GM12874 (cell line): ENCODE results near the gene CFAP90.

Source experiments
- TF ChIP-seq, protein P1 (sequence below): IDR thresholded peaks from 2 replicates; pipeline ENCODE4 v1.5.1; 2011; ENCODE audit warnings: low read depth, mild to moderate bottlenecking, control low read depth, low read length, moderate library complexity; ENCODE audit not compliant: insufficient read depth

The CFAP90 gene

DNA sequence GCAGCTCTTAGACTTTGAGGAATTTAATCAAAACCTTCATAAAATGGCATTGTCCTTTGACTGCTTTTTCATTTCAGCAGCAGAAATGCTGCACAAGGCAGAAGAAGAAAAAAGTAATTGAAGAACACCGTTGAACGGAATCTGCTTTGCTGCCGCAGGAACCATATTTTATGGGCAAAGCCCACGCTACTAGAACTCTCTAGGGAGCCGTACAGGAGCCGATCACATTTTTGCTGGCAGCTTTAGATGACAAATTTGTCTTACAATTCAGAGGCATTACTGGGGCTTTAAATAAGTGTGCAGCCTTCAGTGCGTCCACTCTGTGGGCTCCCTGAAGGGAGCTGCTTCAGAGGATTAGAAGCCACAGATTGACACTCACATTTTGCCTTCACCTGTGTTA, 5.4 kb downstream of the CFAP90 start:
- TF ChIP-seq, protein P1, sequence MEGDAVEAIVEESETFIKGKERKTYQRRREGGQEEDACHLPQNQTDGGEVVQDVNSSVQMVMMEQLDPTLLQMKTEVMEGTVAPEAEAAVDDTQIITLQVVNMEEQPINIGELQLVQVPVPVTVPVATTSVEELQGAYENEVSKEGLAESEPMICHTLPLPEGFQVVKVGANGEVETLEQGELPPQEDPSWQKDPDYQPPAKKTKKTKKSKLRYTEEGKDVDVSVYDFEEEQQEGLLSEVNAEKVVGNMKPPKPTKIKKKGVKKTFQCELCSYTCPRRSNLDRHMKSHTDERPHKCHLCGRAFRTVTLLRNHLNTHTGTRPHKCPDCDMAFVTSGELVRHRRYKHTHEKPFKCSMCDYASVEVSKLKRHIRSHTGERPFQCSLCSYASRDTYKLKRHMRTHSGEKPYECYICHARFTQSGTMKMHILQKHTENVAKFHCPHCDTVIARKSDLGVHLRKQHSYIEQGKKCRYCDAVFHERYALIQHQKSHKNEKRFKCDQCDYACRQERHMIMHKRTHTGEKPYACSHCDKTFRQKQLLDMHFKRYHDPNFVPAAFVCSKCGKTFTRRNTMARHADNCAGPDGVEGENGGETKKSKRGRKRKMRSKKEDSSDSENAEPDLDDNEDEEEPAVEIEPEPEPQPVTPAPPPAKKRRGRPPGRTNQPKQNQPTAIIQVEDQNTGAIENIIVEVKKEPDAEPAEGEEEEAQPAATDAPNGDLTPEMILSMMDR = no peak

- TF ChIP-seq, protein P1 = no peak
Measured at GRCh38 chr5:7844901-7845300, 6.0 kb downstream of the CFAP90 start.

DNA sequence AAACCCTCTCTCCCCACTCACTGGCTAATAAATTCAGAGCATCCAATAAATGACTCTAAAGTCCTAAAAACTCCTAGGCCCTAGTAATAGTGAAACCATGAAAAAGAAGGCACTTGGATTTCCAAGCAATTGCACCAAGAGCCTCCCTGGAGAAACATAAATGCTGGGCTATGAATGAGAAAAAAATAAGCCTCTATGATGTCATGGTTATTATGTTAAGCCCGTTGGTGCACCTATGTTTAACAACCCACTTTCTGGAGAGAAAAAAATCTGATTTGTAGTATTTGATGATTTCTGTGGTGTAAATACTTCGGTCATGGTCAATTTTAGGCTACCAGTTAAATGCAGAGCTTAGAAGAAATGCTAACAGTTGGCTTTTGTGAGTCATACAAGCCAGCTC, 8.4 kb downstream of the CFAP90 start:
- TF ChIP-seq, protein P1 = no peak

GRCh38 chr5:7837403-7837802, 13.5 kb downstream of the CFAP90 start:
- TF ChIP-seq, protein P1 = no peak

DNA sequence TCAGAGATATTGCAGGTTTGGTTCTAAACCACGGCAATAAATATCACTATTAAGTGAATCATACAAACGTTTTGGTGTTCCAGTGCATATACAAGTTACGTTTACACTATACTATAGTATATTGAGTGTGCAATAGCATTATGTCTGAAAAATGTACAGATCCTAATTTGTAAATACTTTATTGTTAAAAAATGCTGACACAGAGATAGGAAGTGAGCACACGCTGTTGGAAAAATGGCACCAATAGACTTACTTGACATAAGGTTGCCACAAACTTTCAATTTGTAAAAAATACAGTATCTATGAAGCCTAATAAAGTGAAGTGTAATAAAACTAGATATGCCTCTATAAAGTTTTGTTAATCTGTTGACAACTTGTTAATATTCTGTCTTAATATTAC, 16.0 kb downstream of the CFAP90 start:
- TF ChIP-seq, protein P1 = no peak

DNA sequence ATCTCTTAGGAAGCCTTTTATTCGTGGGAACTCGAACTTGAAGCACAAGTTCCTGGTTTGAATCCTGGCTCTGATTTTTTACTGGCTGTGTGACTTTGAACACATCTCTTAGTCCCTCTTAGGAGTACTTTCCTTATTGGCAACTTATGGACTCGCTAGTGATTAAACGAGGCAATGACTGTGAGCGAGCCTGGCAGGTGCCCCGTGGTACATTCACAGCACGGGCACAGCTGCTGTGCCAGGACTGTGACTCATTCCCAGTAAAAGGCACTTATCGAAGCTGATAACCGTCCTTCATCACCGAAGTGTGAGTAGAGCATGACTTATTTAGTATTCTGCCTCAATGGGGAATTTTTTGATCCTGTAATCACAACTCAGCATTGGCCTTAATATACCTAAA, 22.7 kb downstream of the CFAP90 start:
- TF ChIP-seq, protein P1 = no peak

- TF ChIP-seq, protein P1 = no peak
Measured at GRCh38 chr5:7827610-7828009, 23.3 kb downstream of the CFAP90 start.

GRCh38 chr5:7825630-7826029, 25.3 kb downstream of the CFAP90 start:
- TF ChIP-seq, protein P1 = no peak
